IMR-90 (cell line): ENCODE measurements around the gene CDS2. TPM values are rescaled to one million over a fixed set of nuclear protein-coding genes. Genes with fewer than 3 reads are reported as not detected.
A peak's percentile ranks its signal among the peaks of the same experiment; 100 is the strongest.

Source experiments
- ATAC-seq: fragments of 200-7000 bp; cut with Tn5 transposase; 2 replicates; pipeline ENCODE4 v1.9.1; 2020; ENCODE audit warnings: low read depth, mild to moderate bottlenecking, moderate library complexity
- BruUV-seq: library from RNA; stranded (reverse); fragments of 400-500 nt; replicated peaks from 2 replicates; lab custom pipeline; 2021; lab: Mats Ljungman, UMichigan
- CTCF ChIA-PET: fragments of 300-600 bp; formaldehyde crosslinking; extraction: SDS; loops from one replicate; lab custom pipeline; 2021; ENCODE audit warnings: antibody characterized with exemption; lab: Yijun Ruan, JAX
- POLR2A ChIA-PET: fragments of 300-600 bp; sonication (Branson Sonifier 250); formaldehyde crosslinking; loops from one replicate; lab custom pipeline; 2022; ENCODE audit warnings: antibody characterized with exemption; ENCODE audit not compliant: unreplicated experiment; lab: Charles Lee
- DNase-seq: peaks from one replicate; pipeline ENCODE4 v3.0.0; 2013
- H2AFZ ChIP-seq: replicated peaks from 2 replicates; pipeline ENCODE3; 2013; ENCODE audit warnings: low read length, mild to moderate bottlenecking; ENCODE audit not compliant: poor library complexity
- H2AK5ac ChIP-seq: 2 replicates; pipeline ENCODE4 v1.6.1; 2013; ENCODE audit warnings: low read depth, low read length, inconsistent platforms
- H2AK9ac ChIP-seq: replicated peaks from 2 replicates; pipeline ENCODE3; 2013; ENCODE audit warnings: mild to moderate bottlenecking, low read depth, low read length, moderate library complexity; ENCODE audit not compliant: poor library complexity
- H2BK120ac ChIP-seq: 2 replicates; pipeline ENCODE4 v1.6.1; 2013; ENCODE audit warnings: low read depth, low read length, inconsistent platforms
- H2BK15ac ChIP-seq: 3 replicates; pipeline ENCODE4 v1.6.1; 2013; ENCODE audit warnings: low read depth, low read length, inconsistent platforms
- H2BK20ac ChIP-seq: 2 replicates; pipeline ENCODE4 v1.6.1; 2013; ENCODE audit warnings: low read depth, mild to moderate bottlenecking, inconsistent platforms, low read length, moderate library complexity
- H2BK5ac ChIP-seq: 2 replicates; pipeline ENCODE4 v1.6.1; 2013; ENCODE audit warnings: mild to moderate bottlenecking, low read depth, low read length, inconsistent platforms; ENCODE audit not compliant: poor library complexity, severe bottlenecking
- H3K14ac ChIP-seq: replicated peaks from 2 replicates; pipeline ENCODE4 v1.6.1; 2013; ENCODE audit warnings: low read depth, low read length, inconsistent platforms
- H3K18ac ChIP-seq: 2 replicates; pipeline ENCODE4 v1.6.1; 2013; ENCODE audit warnings: low read depth, low read length, control low read depth
- H3K23ac ChIP-seq: 2 replicates; pipeline ENCODE4 v1.6.1; 2013; ENCODE audit warnings: low read depth, low read length, inconsistent platforms
- H3K27ac ChIP-seq: 2 replicates; pipeline ENCODE4 v1.5.1; 2013; ENCODE audit warnings: mild to moderate bottlenecking, control low read depth, low read length; ENCODE audit not compliant: insufficient read depth
- H3K27me3 ChIP-seq: 2 replicates; pipeline ENCODE4 v1.6.1; 2013; ENCODE audit warnings: low read length; ENCODE audit not compliant: control insufficient read depth, insufficient read depth
- H3K36me3 ChIP-seq: 2 replicates; pipeline ENCODE4 v1.6.1; 2013; ENCODE audit warnings: low read length, mixed read lengths; ENCODE audit not compliant: control insufficient read depth, insufficient read depth
- H3K4ac ChIP-seq: 2 replicates; pipeline ENCODE4 v1.6.1; 2013; ENCODE audit warnings: low read depth, low read length, inconsistent platforms
- H3K4me1 ChIP-seq: 2 replicates; pipeline ENCODE4 v1.6.1; 2013; ENCODE audit warnings: low read length, mixed read lengths; ENCODE audit not compliant: control insufficient read depth, insufficient read depth
- H3K4me2 ChIP-seq: 2 replicates; pipeline ENCODE4 v1.6.1; 2013; ENCODE audit warnings: low read depth, mild to moderate bottlenecking, control low read depth, low read length, moderate library complexity
- H3K4me3 ChIP-seq: 2 replicates; pipeline ENCODE4 v1.5.1; 2013; ENCODE audit warnings: low read depth, mild to moderate bottlenecking, control low read depth, low read length, moderate library complexity; ENCODE audit not compliant: insufficient read depth
- H3K56ac ChIP-seq: 2 replicates; pipeline ENCODE4 v1.6.1; 2013; ENCODE audit warnings: low read length, inconsistent platforms; ENCODE audit not compliant: insufficient read depth; ENCODE audit errors: extremely low read depth
- H3K79me1 ChIP-seq, 2 experiments: 2 replicates each; pipeline ENCODE4 v1.6.1; 2013; ENCODE audit warnings: low read length in 2 of 2, inconsistent platforms in 1 of 2, low read depth in 1 of 2
- H3K9ac ChIP-seq: 2 replicates; pipeline ENCODE4 v1.6.1; 2013; ENCODE audit warnings: low read depth, low read length, control low read depth
- H3K9me1 ChIP-seq: 2 replicates; pipeline ENCODE4 v1.6.1; 2013; ENCODE audit warnings: low read length, inconsistent platforms; ENCODE audit not compliant: insufficient read depth
- H3K9me3 ChIP-seq: 2 replicates; pipeline ENCODE4 v1.6.1; 2013; ENCODE audit warnings: low read length; ENCODE audit not compliant: control insufficient read depth, insufficient read depth
- H4K20me1 ChIP-seq: 2 replicates; pipeline ENCODE4 v1.6.1; 2013; ENCODE audit warnings: low read length, inconsistent platforms; ENCODE audit not compliant: insufficient read depth
- H4K5ac ChIP-seq: 2 replicates; pipeline ENCODE4 v1.6.1; 2013; ENCODE audit warnings: mild to moderate bottlenecking, low read depth, low read length, control low read depth
- H4K8ac ChIP-seq, 2 experiments: 2 replicates each; pipeline ENCODE4 v1.6.1; 2013; ENCODE audit warnings: low read depth in 2 of 2, low read length in 2 of 2, control low read depth in 1 of 2, inconsistent platforms in 1 of 2
- H4K91ac ChIP-seq: 2 replicates; pipeline ENCODE4 v1.6.1; 2013; ENCODE audit warnings: low read depth, low read length, inconsistent platforms; ENCODE audit not compliant: insufficient read depth
- CEBPB ChIP-seq: IDR thresholded peaks from 2 replicates; pipeline ENCODE4 v1.6.1; 2012; ENCODE audit warnings: low read depth, low read length, improper control_type of control experiment
- MAFK ChIP-seq: IDR thresholded peaks from 2 replicates; pipeline ENCODE4 v1.6.1; 2012; ENCODE audit warnings: low read depth, low read length, improper control_type of control experiment
- MAZ ChIP-seq: IDR thresholded peaks from 2 replicates; pipeline ENCODE4 v1.6.1; 2012; ENCODE audit warnings: low read depth, mild to moderate bottlenecking, low read length, improper control_type of control experiment, moderate library complexity, borderline replicate concordance
- MXI1 ChIP-seq: IDR thresholded peaks from 2 replicates; pipeline ENCODE4 v1.6.1; 2012; ENCODE audit warnings: low read depth, mild to moderate bottlenecking, low read length, moderate library complexity, borderline replicate concordance
- NFE2L2 ChIP-seq: fragments of 150-350 bp; IDR thresholded peaks from 2 replicates; pipeline ENCODE4 v1.6.1; 2016; ENCODE audit warnings: low read depth, mild to moderate bottlenecking, low read length
- POLR2A ChIP-seq: IDR thresholded peaks from 2 replicates; pipeline ENCODE4 v1.6.1; 2012; ENCODE audit warnings: mild to moderate bottlenecking, low read depth, low read length
- RAD21 ChIP-seq: IDR thresholded peaks from 2 replicates; pipeline ENCODE4 v1.6.1; 2012; ENCODE audit warnings: low read length, improper control_type of control experiment
- RCOR1 ChIP-seq: IDR thresholded peaks from 2 replicates; pipeline ENCODE4 v1.6.1; 2012; ENCODE audit warnings: mild to moderate bottlenecking, low read length, improper control_type of control experiment; ENCODE audit not compliant: insufficient replicate concordance
- SMC3 ChIP-seq: fragments of 150-350 bp; IDR thresholded peaks from 2 replicates; pipeline ENCODE4 v1.6.1; 2016; ENCODE audit warnings: low read depth, mild to moderate bottlenecking, antibody characterized with exemption, low read length, moderate library complexity
- WGBS, 2 experiments: methylation state at CpG; one replicate each; pipeline versions ENCODE4 v1.1.5 to v1.1.7; 2013; ENCODE audit warnings: missing lambda C conversion rate in 2 of 2; ENCODE audit not compliant: insufficient read length in 1 of 2; ENCODE audit errors: extremely low coverage in 2 of 2; 5-methylcytosine and 5-hydroxymethylcytosine counted together
- dilution Hi-C: fragments of 300-500 bp; cut with HindIII; formaldehyde crosslinking; loops from one replicate; pipeline ENCODE4 v1.14.3; 2018; ENCODE audit warnings: low sequenced_read_pairs; ENCODE audit not compliant: unreplicated experiment
- in situ Hi-C: fragments of 300-500 bp; cut with MboI; formaldehyde crosslinking; loops from 3 replicates; pipeline ENCODE4 v1.14.3; 2019; ENCODE audit warnings: low sequenced_read_pairs, inconsistent platforms, mixed read lengths
- intact Hi-C: fragments of 100-400 bp; cut with micrococcal nuclease; formaldehyde crosslinking; loops from 2 replicates; pipeline ENCODE4 v1.10.0; 2022
- polyA plus RNA-seq, 3 experiments: library from polyadenylated mRNA; depleted of rRNA; stranded (reverse); fragments of >200 nt; gene quantifications; 2 replicates each; pipeline ENCODE4 v1.2.3, GENCODE V29; 2012; ENCODE audit warnings: low replicate concordance in 1 of 3
- total RNA-seq: library from RNA; depleted of rRNA; stranded (reverse); fragments of >200 nt; gene quantifications from 2 replicates; pipeline ENCODE4 v1.2.3, GENCODE V29; 2012
- TF ChIP-seq, protein P1 (sequence below): conservative IDR thresholded peaks from 2 replicates; pipeline ENCODE4 v1.5.1; 2012; ENCODE audit warnings: mild to moderate bottlenecking, low read depth, low read length, improper control_type of control experiment
- TF ChIP-seq, protein P2 (sequence below): fragments of 150-350 bp; IDR thresholded peaks from 2 replicates; pipeline ENCODE4 v1.6.1; 2017; ENCODE audit warnings: mild to moderate bottlenecking, antibody characterized with exemption, low read length, low read depth

CDS2 gene
- total and polyA plus RNA-seq, 2 of the 4 experiments (the other 2 are of a cell fraction), result 17.0 to 47.1 TPM

DNA sequence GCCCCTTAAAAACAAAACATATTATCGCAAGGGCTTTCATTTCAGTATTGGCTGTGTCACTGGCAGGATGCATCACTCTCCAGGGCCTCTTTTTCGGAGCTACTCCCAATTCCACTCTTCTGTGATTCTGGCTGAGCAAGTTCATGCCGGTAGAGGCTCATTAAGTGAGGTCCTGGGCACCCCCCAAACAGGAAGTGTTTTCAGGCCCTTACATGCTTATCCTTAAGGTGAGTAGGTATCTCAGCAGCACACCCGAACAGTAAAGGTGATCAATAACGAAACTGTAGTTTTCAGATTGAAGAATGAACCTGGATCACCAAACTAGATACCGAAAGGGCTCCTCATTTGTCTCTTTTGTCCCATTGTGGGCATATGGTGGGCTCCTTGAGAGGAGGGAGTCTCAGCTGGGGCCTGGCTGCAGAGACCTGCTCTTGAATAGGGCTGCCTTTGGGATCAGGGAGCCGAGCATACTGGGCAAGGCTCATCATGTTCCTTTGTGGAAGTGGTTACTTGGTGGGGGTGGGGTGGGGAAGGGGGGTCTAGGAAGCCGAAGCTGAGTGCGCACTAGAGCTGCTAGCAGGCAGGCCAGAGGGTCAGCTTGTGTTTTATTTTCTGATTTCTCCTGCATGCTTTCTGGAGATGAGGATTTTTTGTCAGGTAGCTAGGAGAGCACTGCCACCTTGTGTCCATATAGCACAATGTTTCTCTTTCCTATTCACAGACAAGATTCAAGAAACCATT, 65.2 kb downstream of the CDS2 start:
- H4K8ac ChIP-seq, result no peak overlapping the region; a peak in 1 of 4 replicates
- DNase-seq (peak; percentile 83), ATAC-seq (peak; percentile 91)
- H3K4me2 ChIP-seq, result no peak overlapping the region
- 65% methylated on average over 2 of the region's 9 CpGs; no CpG with 5 or more reads in 1 of the 2 experiments for WGBS, 2 experiments
- peak overlapping the region; percentile 15 for H2AFZ ChIP-seq
- H3K27me3 ChIP-seq, result no peaks in the 10 kb centered on the region
- CTCF ChIA-PET, result interaction anchor here (0.6 to 3.0 kb wide), 15 partner anchors 14 to 435 kb away, joined by 3 to 36 read pairs (median 4); partner anchors contain the start of genes CDS2 and PCNA
- no peak overlapping the region for H2AK9ac ChIP-seq
- TF ChIP-seq NFE2L2 (no peak), RAD21 (peak; percentile 94), POLR2A (0 out of 2 replicates have a peak, but pooled peaks have one; percentile 33), MXI1 (no peak), MAZ (no peak), RCOR1 (no peak), CEBPB (no peak), SMC3 (peak; percentile 90), MAFK (no peak)
- TF ChIP-seq, protein P1, sequence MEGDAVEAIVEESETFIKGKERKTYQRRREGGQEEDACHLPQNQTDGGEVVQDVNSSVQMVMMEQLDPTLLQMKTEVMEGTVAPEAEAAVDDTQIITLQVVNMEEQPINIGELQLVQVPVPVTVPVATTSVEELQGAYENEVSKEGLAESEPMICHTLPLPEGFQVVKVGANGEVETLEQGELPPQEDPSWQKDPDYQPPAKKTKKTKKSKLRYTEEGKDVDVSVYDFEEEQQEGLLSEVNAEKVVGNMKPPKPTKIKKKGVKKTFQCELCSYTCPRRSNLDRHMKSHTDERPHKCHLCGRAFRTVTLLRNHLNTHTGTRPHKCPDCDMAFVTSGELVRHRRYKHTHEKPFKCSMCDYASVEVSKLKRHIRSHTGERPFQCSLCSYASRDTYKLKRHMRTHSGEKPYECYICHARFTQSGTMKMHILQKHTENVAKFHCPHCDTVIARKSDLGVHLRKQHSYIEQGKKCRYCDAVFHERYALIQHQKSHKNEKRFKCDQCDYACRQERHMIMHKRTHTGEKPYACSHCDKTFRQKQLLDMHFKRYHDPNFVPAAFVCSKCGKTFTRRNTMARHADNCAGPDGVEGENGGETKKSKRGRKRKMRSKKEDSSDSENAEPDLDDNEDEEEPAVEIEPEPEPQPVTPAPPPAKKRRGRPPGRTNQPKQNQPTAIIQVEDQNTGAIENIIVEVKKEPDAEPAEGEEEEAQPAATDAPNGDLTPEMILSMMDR, result peak; percentile 91
- TF ChIP-seq, protein P2, sequence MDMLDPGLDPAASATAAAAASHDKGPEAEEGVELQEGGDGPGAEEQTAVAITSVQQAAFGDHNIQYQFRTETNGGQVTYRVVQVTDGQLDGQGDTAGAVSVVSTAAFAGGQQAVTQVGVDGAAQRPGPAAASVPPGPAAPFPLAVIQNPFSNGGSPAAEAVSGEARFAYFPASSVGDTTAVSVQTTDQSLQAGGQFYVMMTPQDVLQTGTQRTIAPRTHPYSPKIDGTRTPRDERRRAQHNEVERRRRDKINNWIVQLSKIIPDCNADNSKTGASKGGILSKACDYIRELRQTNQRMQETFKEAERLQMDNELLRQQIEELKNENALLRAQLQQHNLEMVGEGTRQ, result no peak
- intact Hi-C loops, result loop anchor here (1.0 to 5.0 kb wide), 2 partner anchors 66 to 585 kb away; no protein-coding TSS in a partner anchor
- in situ Hi-C loops, result no loop called here
- POLR2A ChIA-PET, result interaction anchor here (1.3 kb wide), 1 partner anchor 65 kb away, joined by 8 read pairs; the partner anchor contains the start of gene CDS2
- dilution Hi-C loops, result no loop called here
- no TSS peak for BruUV-seq
- H3K27ac ChIP-seq, result peak overlapping the region; percentile 15; the same call in 1 of the 2 replicates
- H2BK5ac ChIP-seq, result no peak overlapping the region
- no peak overlapping the region for H2AK5ac ChIP-seq
- no peak overlapping the region for H2BK15ac ChIP-seq
- no peak overlapping the region for H3K56ac ChIP-seq
- peaks cover 8% of the 10 kb centered on the region for H3K9me1 ChIP-seq
- H3K36me3 ChIP-seq, result peaks cover 22% of the 10 kb centered on the region
- H3K4me3 ChIP-seq, result no peak overlapping the region
- H3K9ac ChIP-seq, result 0 out of 2 replicates have a peak overlapping the region, but pooled peaks have one; percentile 34
- H3K79me1 ChIP-seq, result peaks cover 0 to 22% of the 10 kb centered on the region in 2 experiments; a peak in 2 of 4 replicates
- H3K23ac ChIP-seq, result no peak overlapping the region
- H3K18ac ChIP-seq, result no peak overlapping the region
- H2BK120ac ChIP-seq, result no peak overlapping the region
- H3K4me1 ChIP-seq, result peaks cover 7% of the 10 kb centered on the region
- H4K91ac ChIP-seq, result no peak overlapping the region
- H3K4ac ChIP-seq, result no peak overlapping the region
- 0 out of 2 replicates have a peak, but pooled peaks cover 4% of the 10 kb centered on the region for H4K20me1 ChIP-seq
- no peak overlapping the region for H2BK20ac ChIP-seq
- H3K9me3 ChIP-seq, result no peaks in the 10 kb centered on the region
- no peak overlapping the region for H3K14ac ChIP-seq
- H4K5ac ChIP-seq, result no peak overlapping the region
